Panc1 (cell line): ENCODE measurements around the gene HSPBAP1. TPM values are rescaled to one million over a fixed set of nuclear protein-coding genes. Genes with fewer than 3 reads are reported as not detected.

Experiments used
- ATAC-seq: fragments of 200-7000 bp; cut with Tn5 transposase; 2 replicates; pipeline ENCODE4 v1.9.1; 2020; ENCODE audit warnings: mild to moderate bottlenecking, moderate library complexity
- BruUV-seq: library from RNA; stranded (reverse); fragments of 400-500 nt; replicated peaks from 2 replicates; lab custom pipeline; 2021; lab: Mats Ljungman, UMichigan
- CTCF ChIA-PET: fragments of 300-600 bp; sonication (Branson Sonifier 250); formaldehyde crosslinking; loops from one replicate; lab custom pipeline; 2022; ENCODE audit warnings: antibody characterized with exemption; lab: Charles Lee
- POLR2A ChIA-PET: fragments of 300-600 bp; sonication (Branson Sonifier 250); formaldehyde crosslinking; loops from one replicate; lab custom pipeline; 2022; ENCODE audit warnings: antibody characterized with exemption; lab: Charles Lee
- DNase-seq: peaks from one replicate; pipeline ENCODE4 v3.0.0-alpha.2; 2010; ENCODE audit warnings: low read depth, low spot score
- H3K27ac ChIP-seq: 2 replicates; pipeline ENCODE4 v1.5.1; 2011; ENCODE audit warnings: mild to moderate bottlenecking, low read length, inconsistent platforms
- H3K27me3 ChIP-seq: fragments of 200-500 bp; sonication (Bioruptor generic); 2 replicates; pipeline ENCODE4 v1.6.0; 2014; ENCODE audit warnings: low read length, inconsistent platforms; ENCODE audit not compliant: control insufficient read depth, insufficient read depth
- H3K36me3 ChIP-seq: fragments of 200-500 bp; sonication (Bioruptor generic); 2 replicates; pipeline ENCODE4 v1.5.1; 2014; ENCODE audit warnings: inconsistent platforms, mild to moderate bottlenecking, low read length, moderate library complexity; ENCODE audit not compliant: control insufficient read depth, insufficient read depth
- H3K4me1 ChIP-seq: 2 replicates; pipeline ENCODE4 v1.5.1; 2011; ENCODE audit warnings: inconsistent platforms, mild to moderate bottlenecking, low read length, moderate library complexity; ENCODE audit not compliant: control insufficient read depth, insufficient read depth
- H3K4me3 ChIP-seq, 2 experiments: 2 replicates each; pipeline ENCODE4 v1.5.1; 2011 to 2012; ENCODE audit warnings: low read depth in 2 of 2, low read length in 2 of 2, mild to moderate bottlenecking in 2 of 2, inconsistent platforms in 1 of 2, moderate library complexity in 1 of 2
- H3K9me3 ChIP-seq: fragments of 200-500 bp; sonication (Bioruptor generic); 2 replicates; pipeline ENCODE4 v1.5.1; 2014; ENCODE audit warnings: low read depth, mild to moderate bottlenecking, inconsistent platforms, low read length, moderate library complexity; ENCODE audit not compliant: control insufficient read depth, insufficient read depth
- CTCF ChIP-seq: fragments of 450-650 bp; IDR thresholded peaks from 2 replicates; pipeline ENCODE4 v1.5.1; 2017; ENCODE audit warnings: mild to moderate bottlenecking
- POLR2AphosphoS5 ChIP-seq: IDR thresholded peaks from 2 replicates; pipeline ENCODE4 v1.6.1; 2012; ENCODE audit warnings: mild to moderate bottlenecking, low read depth, low read length, moderate library complexity
- REST ChIP-seq, 2 experiments: IDR thresholded peaks; 2 replicates each; pipeline ENCODE4 v1.6.1; 2011 to 2012; ENCODE audit warnings: low read depth in 2 of 2, control low read depth in 1 of 2, low read length in 1 of 2, mild to moderate bottlenecking in 1 of 2, moderate library complexity in 1 of 2; ENCODE audit not compliant: insufficient read depth in 1 of 2
- SIN3A ChIP-seq: IDR thresholded peaks from 2 replicates; pipeline ENCODE4 v1.6.1; 2012; ENCODE audit warnings: low read depth, mild to moderate bottlenecking, low read length, moderate library complexity, borderline replicate concordance; ENCODE audit not compliant: insufficient read depth
- TCF7L2 ChIP-seq: IDR thresholded peaks from 2 replicates; pipeline ENCODE4 v1.6.1; 2011; ENCODE audit warnings: mild to moderate bottlenecking, low read depth, low read length, inconsistent platforms
- in situ Hi-C: cut with HindIII; loops from 2 replicates; pipeline ENCODE4 v1.10.0; 2016; ENCODE audit warnings: low sequenced_read_pairs, low pct_unique_long_range_greater_than_20kb
- intact Hi-C: fragments of 100-400 bp; cut with micrococcal nuclease; formaldehyde crosslinking; loops from one replicate; pipeline ENCODE4 v1.10.0; 2022; ENCODE audit not compliant: unreplicated experiment
- total RNA-seq: library from RNA; stranded (reverse); gene quantifications from one replicate; pipeline ENCODE4 v1.2.1, GENCODE V29; 2021; ENCODE audit not compliant: unreplicated experiment

The HSPBAP1 gene
- total RNA-seq, 1 experiment from 2014 or later, result 10.8 TPM

GRCh38 chr3:122828281-122828680 lies 34.6 kb upstream of the HSPBAP1 start:
- no peaks in the 10 kb centered on the region for H3K36me3 ChIP-seq
- CTCF ChIA-PET, result interaction anchor here (0.5 kb wide), 1 partner anchor 371 kb away, joined by 3 read pairs; no protein-coding TSS in a partner anchor
- H3K27me3 ChIP-seq, result no peaks in the 10 kb centered on the region
- TF ChIP-seq REST (IDR thresholded peaks at IDR 0.05; ENCODE audit: insufficient read depth in 1 of 2, low read depth in 2 of 2, low read length in 1 of 2), result no peak
- no peak for DNase-seq
- no peaks in the 10 kb centered on the region for H3K4me1 ChIP-seq
- ATAC-seq, result no peak
- H3K27ac ChIP-seq, result no peak overlapping the region
- no peak overlapping the region for H3K4me3 ChIP-seq
- no TSS peak for BruUV-seq
- no peaks in the 10 kb centered on the region for H3K9me3 ChIP-seq
- intact Hi-C loops (no loop called here), in situ Hi-C loops (no loop called here)
- POLR2A ChIA-PET, result no interaction called here

GRCh38 chr3:122826278-122826677 lies 32.6 kb upstream of the HSPBAP1 start:
- in situ Hi-C loops (no loop called here), intact Hi-C loops (no loop called here)
- ChIA-PET POLR2A (no interaction called here), CTCF (no interaction called here)
- no peaks in the 10 kb centered on the region for H3K9me3 ChIP-seq
- H3K36me3 ChIP-seq, result no peaks in the 10 kb centered on the region
- no peak overlapping the region for H3K4me3 ChIP-seq
- no peak for TF ChIP-seq TCF7L2
- TF ChIP-seq CTCF, result no peak
- TF ChIP-seq POLR2AphosphoS5, result no peak
- TF ChIP-seq SIN3A, result no peak
- TF ChIP-seq REST (IDR thresholded peaks at IDR 0.05; ENCODE audit: insufficient read depth in 1 of 2, low read depth in 2 of 2, low read length in 1 of 2), result no peak
- ATAC-seq (no peak), DNase-seq (no peak)
- H3K27ac ChIP-seq, result no peak overlapping the region
- BruUV-seq, result no TSS peak
- no peaks in the 10 kb centered on the region for H3K4me1 ChIP-seq
- H3K27me3 ChIP-seq, result no peaks in the 10 kb centered on the region
